Mucosa of gallbladder (tissue), 1 donor: ENCODE data around the gene PHTF1. TPM values are rescaled to one million over a fixed set of nuclear protein-coding genes. Genes with fewer than 3 reads are reported as not detected.
"Not testable (repeated sequence)": the region's sequence is repeated elsewhere in the genome, so short reads cannot be mapped to it uniquely, and the experiment has no call there.

Experiments
- DNase-seq: peaks from one replicate; pipeline ENCODE4 v3.0.0-alpha.2; 2020; ENCODE audit warnings: low spot score
- total RNA-seq: library from RNA; stranded (reverse); gene quantifications from one replicate; pipeline ENCODE4 v1.2.1, GENCODE V29; 2021
- donor health status: DM: no; HTN: no; CAD: no.

PHTF1 gene
- total RNA-seq, 1 donor from 2014 or later, result 27.1 TPM

GRCh38 chr1:113721010-113721409 lies 38.3 kb downstream of the PHTF1 start:
- no peak for DNase-seq

GRCh38 chr1:113718621-113719020 lies 40.7 kb downstream of the PHTF1 start:
- not testable (repeated sequence) for DNase-seq

GRCh38 chr1:113717506-113717905 lies 41.8 kb downstream of the PHTF1 start:
- DNase-seq, result not testable (repeated sequence)

GRCh38 chr1:113714606-113715269 lies 44.5 kb downstream of the PHTF1 start:
- DNase-seq, result no peak

- no peak for DNase-seq
Observed at GRCh38 chr1:113701429-113701828, 57.9 kb downstream of the PHTF1 start.

GRCh38 chr1:113694910-113695309 lies 64.4 kb downstream of the PHTF1 start:
- no peak for DNase-seq

- no peak for DNase-seq
Observed at GRCh38 chr1:113692824-113693431, 66.4 kb downstream of the PHTF1 start.

- no peak for DNase-seq
Observed at GRCh38 chr1:113692342-113692741, 66.9 kb downstream of the PHTF1 start.

GRCh38 chr1:113691184-113691583 lies 68.1 kb downstream of the PHTF1 start:
- no peak for DNase-seq

- DNase-seq, result no peak
Observed at GRCh38 chr1:113686891-113687618, 72.2 kb downstream of the PHTF1 start.

- DNase-seq, result peak; percentile 50
Observed at GRCh38 chr1:113684153-113684541, 75.1 kb downstream of the PHTF1 start.

- peak; percentile 12 for DNase-seq
Observed at GRCh38 chr1:113683384-113684152, 75.7 kb downstream of the PHTF1 start.

- DNase-seq, result no peak
Observed at GRCh38 chr1:113681596-113682337, 77.5 kb downstream of the PHTF1 start.

- no peak for DNase-seq
Observed at GRCh38 chr1:113678159-113678469, 81.2 kb downstream of the PHTF1 start.

GRCh38 chr1:113677250-113678158 lies 81.8 kb downstream of the PHTF1 start:
- peak; percentile 34 for DNase-seq

- no peak for DNase-seq
Observed at GRCh38 chr1:113676524-113676923, 82.8 kb downstream of the PHTF1 start.

GRCh38 chr1:113675302-113675701 lies 84.0 kb downstream of the PHTF1 start:
- DNase-seq, result no peak

- no peak for DNase-seq
Observed at GRCh38 chr1:113674591-113674990, 84.7 kb downstream of the PHTF1 start.

GRCh38 chr1:113672491-113672890 lies 86.8 kb downstream of the PHTF1 start:
- DNase-seq, result no peak

- DNase-seq, result no peak
Observed at GRCh38 chr1:113670650-113671049, 88.6 kb downstream of the PHTF1 start.

- DNase-seq, result no peak
Observed at GRCh38 chr1:113669988-113670387, 89.3 kb downstream of the PHTF1 start.
